Activated CD4-positive, alpha-beta memory T cell treated with anti-CD3 and anti-CD28 coated beads, Interleukin-2, amount 10 ng/mL, durations not matched to agents 7 days and 5 days (primary cell): ENCODE data around the gene FRYL. TPM values are rescaled to one million over a fixed set of nuclear protein-coding genes. Genes with fewer than 3 reads are reported as not detected.
A peak's percentile ranks its signal among the peaks of the same experiment; 100 is the strongest.

Source experiments
- CTCF ChIA-PET: fragments of 350-600 bp; sonication (Branson Sonifier 250); formaldehyde crosslinking; loops from one replicate; lab custom pipeline; 2021; ENCODE audit warnings: antibody characterized with exemption, inconsistent platforms; lab: Charles Lee
- POLR2A ChIA-PET: fragments of 350-600 bp; sonication (Branson Sonifier 250); formaldehyde crosslinking; loops from one replicate; lab custom pipeline; 2021; ENCODE audit warnings: antibody characterized with exemption; lab: Charles Lee
- DNase-seq: peaks from one replicate; pipeline ENCODE4 v3.0.0-alpha.2; 2020
- H3K27ac Mint-ChIP-seq: one replicate; pipeline ENCODE4 v1.8.0; 2021; ENCODE audit warnings: mild to moderate bottlenecking, mixed read lengths
- H3K27me3 Mint-ChIP-seq: one replicate; pipeline ENCODE4 v1.8.0; 2021; ENCODE audit warnings: mixed read lengths
- H3K36me3 Mint-ChIP-seq: one replicate; pipeline ENCODE4 v1.8.0; 2021; ENCODE audit warnings: low read depth, mixed read lengths
- H3K4me1 Mint-ChIP-seq: one replicate; pipeline ENCODE4 v1.8.0; 2021; ENCODE audit warnings: mixed read lengths
- H3K4me3 Mint-ChIP-seq: one replicate; pipeline ENCODE4 v1.8.0; 2021; ENCODE audit warnings: mild to moderate bottlenecking, mixed read lengths
- H3K9me3 Mint-ChIP-seq: one replicate; pipeline ENCODE4 v1.8.0; 2021; ENCODE audit warnings: mixed read lengths
- total RNA-seq, 2 experiments: library from RNA; stranded (reverse); gene quantifications; one replicate each; pipeline ENCODE4 v1.2.3, GENCODE V29; 2021

Gene FRYL
- total RNA-seq, 2 experiments from 2014 or later = 82.4 to 82.7 TPM

GRCh38 chr4:48796927-48797679, 17.0 kb upstream of the FRYL start:
- POLR2A ChIA-PET = no interaction called here

GRCh38 chr4:48796191-48796926, 16.3 kb upstream of the FRYL start:
- ChIA-PET CTCF (no interaction called here), POLR2A (no interaction called here)
- no peaks in the 10 kb centered on the region for H3K27me3 Mint-ChIP-seq
- DNase-seq = no peak
- H3K4me1 Mint-ChIP-seq = no peaks in the 10 kb centered on the region
- no peak overlapping the region for H3K4me3 Mint-ChIP-seq
- no peaks in the 10 kb centered on the region for H3K36me3 Mint-ChIP-seq
- H3K9me3 Mint-ChIP-seq = no peaks in the 10 kb centered on the region
- no peak overlapping the region for H3K27ac Mint-ChIP-seq

More at GRCh38 chr4:48796927-48797679, 17.0 kb upstream of the FRYL start:
- no peaks in the 10 kb centered on the region for H3K9me3 Mint-ChIP-seq
- no peaks in the 10 kb centered on the region for H3K36me3 Mint-ChIP-seq
- DNase-seq = no peak
- CTCF ChIA-PET = no interaction called here
- H3K4me3 Mint-ChIP-seq = no peak overlapping the region
- no peak overlapping the region for H3K27ac Mint-ChIP-seq
- peaks cover 1% of the 10 kb centered on the region for H3K4me1 Mint-ChIP-seq
- peaks cover 4% of the 10 kb centered on the region for H3K27me3 Mint-ChIP-seq

GRCh38 chr4:48795108-48795507, 15.0 kb upstream of the FRYL start:
- CTCF ChIA-PET = no interaction called here
- Mint-ChIP-seq H3K4me3 (no peak overlapping the region), H3K4me1 (no peaks in the 10 kb centered on the region), H3K36me3 (no peaks in the 10 kb centered on the region), H3K27me3 (no peaks in the 10 kb centered on the region), H3K9me3 (no peaks in the 10 kb centered on the region), H3K27ac (no peak overlapping the region)
- POLR2A ChIA-PET = no interaction called here
- no peak for DNase-seq

- POLR2A ChIA-PET = no interaction called here
- H3K27me3 Mint-ChIP-seq = no peaks in the 10 kb centered on the region
- no peak overlapping the region for H3K27ac Mint-ChIP-seq
- no peaks in the 10 kb centered on the region for H3K4me1 Mint-ChIP-seq
- CTCF ChIA-PET = interaction anchor here (0.7 kb wide), 3 partner anchors 46 to 333 kb away, joined by 3 to 6 read pairs (median 3); no protein-coding TSS in a partner anchor
- no peak for DNase-seq
- H3K4me3 Mint-ChIP-seq = no peak overlapping the region
- H3K36me3 Mint-ChIP-seq = no peaks in the 10 kb centered on the region
- no peaks in the 10 kb centered on the region for H3K9me3 Mint-ChIP-seq
These were observed 12.4 kb upstream of the FRYL start for GRCh38 chr4:48792348-48793006.

- CTCF ChIA-PET = no interaction called here
- Mint-ChIP-seq H3K4me1 (no peaks in the 10 kb centered on the region), H3K9me3 (no peaks in the 10 kb centered on the region), H3K27me3 (no peaks in the 10 kb centered on the region), H3K4me3 (no peak overlapping the region), H3K27ac (no peak overlapping the region), H3K36me3 (no peaks in the 10 kb centered on the region)
- no peak for DNase-seq
- POLR2A ChIA-PET = interaction anchor here (1.4 kb wide), 1 partner anchor 10 kb away, joined by 3 read pairs; no protein-coding TSS in a partner anchor
These were observed 11.2 kb upstream of the FRYL start for GRCh38 chr4:48791313-48791712.

GRCh38 chr4:48790561-48790960, 10.5 kb upstream of the FRYL start:
- POLR2A ChIA-PET = interaction anchor here (1.4 kb wide), 1 partner anchor 10 kb away, joined by 3 read pairs; no protein-coding TSS in a partner anchor

GRCh38 chr4:48787056-48787455, 7.0 kb upstream of the FRYL start:
- DNase-seq = no peak
- Mint-ChIP-seq H3K4me1 (no peaks in the 10 kb centered on the region), H3K4me3 (no peak overlapping the region), H3K27ac (no peak overlapping the region), H3K36me3 (no peaks in the 10 kb centered on the region), H3K9me3 (no peaks in the 10 kb centered on the region), H3K27me3 (no peaks in the 10 kb centered on the region)
- POLR2A ChIA-PET = no interaction called here
- CTCF ChIA-PET = no interaction called here

More at GRCh38 chr4:48790561-48790960, 10.5 kb upstream of the FRYL start:
- CTCF ChIA-PET = no interaction called here
- no peaks in the 10 kb centered on the region for H3K9me3 Mint-ChIP-seq
- DNase-seq = no peak
- H3K27me3 Mint-ChIP-seq = no peaks in the 10 kb centered on the region
- H3K36me3 Mint-ChIP-seq = no peaks in the 10 kb centered on the region
- H3K4me1 Mint-ChIP-seq = no peaks in the 10 kb centered on the region
- no peak overlapping the region for H3K27ac Mint-ChIP-seq
- H3K4me3 Mint-ChIP-seq = no peak overlapping the region

- POLR2A ChIA-PET = no interaction called here
- Mint-ChIP-seq H3K36me3 (no peaks in the 10 kb centered on the region), H3K4me3 (no peak overlapping the region), H3K4me1 (peaks cover 1% of the 10 kb centered on the region), H3K27me3 (no peaks in the 10 kb centered on the region), H3K9me3 (no peaks in the 10 kb centered on the region), H3K27ac (no peak overlapping the region)
- no peak for DNase-seq
- CTCF ChIA-PET = no interaction called here
These were observed 6.5 kb upstream of the FRYL start for GRCh38 chr4:48786549-48786948.

- Mint-ChIP-seq H3K36me3 (no peaks in the 10 kb centered on the region), H3K4me1 (peaks cover 10% of the 10 kb centered on the region), H3K27me3 (no peaks in the 10 kb centered on the region), H3K4me3 (no peak overlapping the region), H3K9me3 (no peaks in the 10 kb centered on the region), H3K27ac (no peak overlapping the region)
- DNase-seq = no peak
- ChIA-PET CTCF (no interaction called here), POLR2A (interaction anchor here (1.2 kb wide), 1 partner anchor 45 kb away, joined by 3 read pairs; the partner anchor contains the start of gene OCIAD1)
These were observed 5.2 kb upstream of the FRYL start for GRCh38 chr4:48785302-48785701.

GRCh38 chr4:48781968-48782367, 1.9 kb upstream of the FRYL start:
- ChIA-PET CTCF (interaction anchor here (4.9 kb wide), 1 partner anchor 203 kb away, joined by 25 read pairs; no protein-coding TSS in a partner anchor), POLR2A (interaction anchor here (1.5 kb wide), 1 partner anchor 55 kb away, joined by 3 read pairs; no protein-coding TSS in a partner anchor)
- peaks cover 29% of the 10 kb centered on the region for H3K4me1 Mint-ChIP-seq
- peaks cover 4% of the 10 kb centered on the region for H3K36me3 Mint-ChIP-seq
- no peaks in the 10 kb centered on the region for H3K9me3 Mint-ChIP-seq
- H3K27ac Mint-ChIP-seq = no peak overlapping the region
- H3K4me3 Mint-ChIP-seq = no peak overlapping the region
- no peak for DNase-seq
- no peaks in the 10 kb centered on the region for H3K27me3 Mint-ChIP-seq

- Mint-ChIP-seq H3K4me1 (peaks cover 37% of the 10 kb centered on the region), H3K4me3 (peak overlapping the region; percentile 78)
- POLR2A ChIA-PET = interaction anchor here (0.7 to 3.4 kb wide), 15 partner anchors 10 to 439 kb away, joined by 3 to 35 read pairs (median 3); partner anchors contain the start of genes OCIAD1, OCIAD2 and SLAIN2
These were observed 761 bp upstream of the FRYL start for GRCh38 chr4:48780865-48781214.

GRCh38 chr4:48779095-48779997, 733 bp downstream of the FRYL start:
- POLR2A ChIA-PET = interaction anchor here (0.7 to 3.4 kb wide), 19 partner anchors 10 to 437 kb away, joined by 3 to 35 read pairs (median 4); partner anchors contain the start of genes OCIAD1, OCIAD2 and SLAIN2
- Mint-ChIP-seq H3K4me3 (peak overlapping the region; percentile 93), H3K27ac (peak overlapping the region; percentile 80), H3K9me3 (no peaks in the 10 kb centered on the region), H3K27me3 (no peaks in the 10 kb centered on the region), H3K36me3 (peaks cover 12% of the 10 kb centered on the region), H3K4me1 (peaks cover 48% of the 10 kb centered on the region)
- CTCF ChIA-PET = interaction anchor here (0.8 to 4.9 kb wide), 6 partner anchors 9 to 201 kb away, joined by 3 to 25 read pairs (median 4); partner anchors contain the start of gene OCIAD2
- peak; percentile 72 for DNase-seq

More at GRCh38 chr4:48780865-48781214, 761 bp upstream of the FRYL start:
- peak; percentile 43 for DNase-seq
- Mint-ChIP-seq H3K27ac (peak overlapping the region; percentile 88), H3K9me3 (no peaks in the 10 kb centered on the region), H3K36me3 (peaks cover 4% of the 10 kb centered on the region), H3K27me3 (no peaks in the 10 kb centered on the region)
- CTCF ChIA-PET = interaction anchor here (0.7 to 4.9 kb wide), 8 partner anchors 11 to 202 kb away, joined by 3 to 25 read pairs (median 3); partner anchors contain the start of gene OCIAD2
